GM21717 (cell line): ENCODE data around the gene SP140.
A peak's percentile ranks its signal among the peaks of the same experiment; 100 is the strongest.
"Not testable (repeated sequence)": the region's sequence is repeated elsewhere in the genome, so short reads cannot be mapped to it uniquely, and the experiment has no call there.

Experiments used
- ATAC-seq: cut with Tn5 transposase; IDR thresholded peaks from one replicate; pipeline ENCODE4 v1.9.1; 2021; ENCODE audit warnings: mild to moderate bottlenecking, moderate library complexity; ENCODE audit not compliant: unreplicated experiment

Gene SP140

GRCh38 chr2:230324503-230324902 is 99.0 kb downstream of the SP140 start:
- ATAC-seq: no peak

GRCh38 chr2:230325316-230326243 is 100.0 kb downstream of the SP140 start:
- ATAC-seq: no peak

- ATAC-seq: peak; percentile 93
These were observed 101.2 kb downstream of the SP140 start, which contains the start of gene SP140L for GRCh38 chr2:230326453-230327417. Gene SP140L (plus strand): TSS chr2:230327193. CDS start chr2:230327270, 77 bp downstream.

- peak; percentile 67 for ATAC-seq
These were observed 102.0 kb downstream of the SP140 start for GRCh38 chr2:230327418-230328154.

- no peak for ATAC-seq
These were observed 102.6 kb downstream of the SP140 start for GRCh38 chr2:230328155-230328458.

GRCh38 chr2:230329946-230330605 is 104.5 kb downstream of the SP140 start:
- no peak for ATAC-seq

GRCh38 chr2:230330725-230331124 is 105.2 kb downstream of the SP140 start:
- ATAC-seq: no peak

GRCh38 chr2:230335461-230335863 is 109.9 kb downstream of the SP140 start:
- no peak for ATAC-seq

- ATAC-seq: no peak
These were observed 110.4 kb downstream of the SP140 start for GRCh38 chr2:230335864-230336506.

- not testable (repeated sequence) for ATAC-seq
These were observed 116.5 kb downstream of the SP140 start for GRCh38 chr2:230341936-230342528.

GRCh38 chr2:230343041-230343624 is 117.6 kb downstream of the SP140 start:
- not testable (repeated sequence) for ATAC-seq

GRCh38 chr2:230343747-230344146 is 118.2 kb downstream of the SP140 start:
- ATAC-seq: no peak

- no peak for ATAC-seq
These were observed 120.9 kb downstream of the SP140 start for GRCh38 chr2:230346465-230346864.

- ATAC-seq: no peak
These were observed 121.5 kb downstream of the SP140 start for GRCh38 chr2:230346921-230347533.

- ATAC-seq: peak; percentile 70
These were observed 122.2 kb downstream of the SP140 start for GRCh38 chr2:230347659-230348305.

GRCh38 chr2:230348787-230349186 is 123.3 kb downstream of the SP140 start:
- no peak for ATAC-seq

GRCh38 chr2:230356084-230356483 is 130.5 kb downstream of the SP140 start:
- ATAC-seq: no peak

GRCh38 chr2:230358305-230358704 is 132.8 kb downstream of the SP140 start:
- ATAC-seq: no peak
